ENCODE data around the gene ABAT. TPM values are rescaled to one million over a fixed set of nuclear protein-coding genes. Genes with fewer than 3 reads are reported as not detected.
"Not testable (repeated sequence)": the region's sequence is repeated elsewhere in the genome, so short reads cannot be mapped to it uniquely, and the experiment has no call there.

ABAT gene
- total RNA-seq, 1 donor from 2014 or later, result 24.2 TPM

DNA sequence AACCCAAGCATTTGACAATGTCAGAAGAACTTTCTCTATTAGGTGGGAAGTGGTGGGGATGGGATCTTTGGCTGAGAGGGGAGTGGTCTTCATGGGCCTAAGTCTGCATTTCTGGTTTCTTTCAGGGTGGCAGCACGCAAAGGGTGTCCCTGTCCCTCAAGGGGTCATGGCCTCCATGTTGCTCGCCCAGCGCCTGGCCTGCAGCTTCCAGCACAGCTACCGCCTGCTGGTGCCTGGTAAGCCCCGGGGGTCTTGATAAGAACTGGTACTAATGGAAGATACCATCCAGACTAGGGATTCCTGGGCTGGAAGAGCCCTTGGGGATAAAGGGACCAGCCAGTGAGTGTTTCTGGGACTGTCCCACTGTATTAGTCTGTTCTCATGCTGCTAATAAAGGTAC, 61.2 kb downstream of the ABAT start:
- H3K36me3 Mint-ChIP-seq (ENCODE audit: low read depth), result peaks cover 6% of the 10 kb centered on the region
- intact Hi-C loops (cut with micrococcal nuclease), result no loop called here
- DNase-seq (ENCODE audit: low spot score), result no peak
- peaks cover 7% of the 10 kb centered on the region for H3K9me3 Mint-ChIP-seq
- H3K4me1 Mint-ChIP-seq (ENCODE audit: low read depth), result no peaks in the 10 kb centered on the region
- no peak overlapping the region for H3K27ac Mint-ChIP-seq
- H3K27me3 Mint-ChIP-seq (ENCODE audit: low read depth), result no peaks in the 10 kb centered on the region
- no peak overlapping the region for H3K4me3 Mint-ChIP-seq (ENCODE audit: low read depth)

DNA sequence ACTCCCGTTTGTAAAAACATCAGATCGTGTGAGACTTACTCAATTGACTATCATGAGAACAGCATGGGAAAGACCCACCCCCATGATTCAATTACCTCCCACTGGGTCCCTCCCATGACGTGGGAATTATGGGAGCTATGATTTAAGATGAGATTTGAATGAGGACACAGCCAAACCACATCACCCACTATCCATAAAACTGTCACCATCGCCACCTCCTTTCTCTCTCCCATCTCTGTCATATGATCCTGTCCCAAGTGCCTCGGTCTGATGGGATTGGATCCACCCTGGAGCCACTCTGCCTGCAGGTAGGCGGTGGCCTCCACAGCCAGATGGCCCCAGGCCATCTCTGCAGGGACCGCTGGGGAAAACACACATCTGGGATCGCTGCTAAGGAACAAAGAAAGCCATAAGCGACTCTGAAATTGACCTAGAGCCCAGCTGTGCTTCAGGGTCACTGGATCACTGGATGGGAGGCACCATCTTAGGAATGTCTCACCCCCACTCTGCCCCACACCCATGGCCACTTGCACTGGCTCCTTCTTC, 61.8 kb downstream of the ABAT start:
- peaks cover 7% of the 10 kb centered on the region for H3K9me3 Mint-ChIP-seq
- H3K4me1 Mint-ChIP-seq (ENCODE audit: low read depth), result no peaks in the 10 kb centered on the region
- no peaks in the 10 kb centered on the region for H3K27me3 Mint-ChIP-seq (ENCODE audit: low read depth)
- intact Hi-C loops (cut with micrococcal nuclease), result no loop called here
- H3K36me3 Mint-ChIP-seq (ENCODE audit: low read depth), result peaks cover 6% of the 10 kb centered on the region
- no peak overlapping the region for H3K4me3 Mint-ChIP-seq (ENCODE audit: low read depth)
- no peak overlapping the region for H3K27ac Mint-ChIP-seq
- no peak for DNase-seq (ENCODE audit: low spot score)

DNA sequence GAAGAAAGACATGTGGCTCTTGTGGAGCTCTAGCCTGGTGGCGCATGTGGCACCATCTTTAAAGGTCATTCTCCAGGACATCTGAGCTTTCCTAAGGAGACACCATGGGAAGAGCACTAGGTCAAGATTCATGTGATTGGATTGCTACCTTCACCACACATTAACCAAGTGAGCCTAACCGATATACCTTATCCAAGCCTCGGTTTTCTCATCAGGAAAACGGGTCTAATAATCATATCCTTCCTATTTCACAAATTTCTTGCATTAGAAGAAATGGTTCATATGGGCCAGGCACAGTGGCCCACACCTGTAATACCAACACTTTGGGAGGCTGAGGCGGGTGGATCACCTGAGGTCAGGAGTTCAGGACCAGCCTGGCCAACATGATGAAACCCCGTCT, 64.7 kb downstream of the ABAT start:
- no peak overlapping the region for H3K27ac Mint-ChIP-seq
- peaks cover 1% of the 10 kb centered on the region for H3K36me3 Mint-ChIP-seq (ENCODE audit: low read depth)
- intact Hi-C loops (cut with micrococcal nuclease), result no loop called here
- H3K9me3 Mint-ChIP-seq, result peaks cover under 1% of the 10 kb centered on the region
- H3K4me3 Mint-ChIP-seq (ENCODE audit: low read depth), result no peak overlapping the region
- H3K4me1 Mint-ChIP-seq (ENCODE audit: low read depth), result no peaks in the 10 kb centered on the region
- no peaks in the 10 kb centered on the region for H3K27me3 Mint-ChIP-seq (ENCODE audit: low read depth)
- no peak for DNase-seq (ENCODE audit: low spot score)

DNA sequence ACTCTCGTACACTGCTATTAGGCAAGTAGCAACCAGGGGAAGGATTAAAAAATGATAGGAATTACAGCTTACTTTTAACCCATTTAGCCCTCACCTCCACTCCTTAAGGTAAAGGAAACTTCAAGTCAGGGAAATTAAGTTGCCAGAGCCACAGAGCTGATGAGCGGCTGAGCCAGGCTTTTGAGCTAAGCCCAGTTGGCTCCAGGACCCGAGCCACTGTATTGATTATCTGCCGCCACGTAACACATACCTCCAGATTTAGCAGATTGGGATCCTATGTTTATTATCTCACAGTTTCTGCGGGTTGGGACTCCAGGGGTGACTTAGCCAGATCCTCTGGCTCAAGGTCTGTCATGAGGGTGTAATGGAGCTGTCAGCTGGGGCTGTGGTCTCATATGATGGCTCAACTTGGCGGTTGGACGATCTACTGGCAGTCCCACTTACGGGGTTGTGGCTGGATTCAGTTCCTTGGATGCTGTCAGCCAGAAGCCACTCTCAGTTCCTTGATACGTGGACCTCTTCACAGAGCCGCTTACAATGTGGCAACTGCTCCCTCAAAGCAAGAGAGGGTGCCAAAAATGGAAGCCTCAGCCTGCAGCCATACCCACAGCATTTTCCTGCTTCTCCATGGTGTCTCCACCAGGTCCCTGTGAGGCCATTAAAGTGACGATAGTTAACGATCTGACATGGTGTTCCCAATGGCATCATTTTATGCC, 65.7 kb downstream of the ABAT start:
- no peaks in the 10 kb centered on the region for H3K27me3 Mint-ChIP-seq (ENCODE audit: low read depth)
- no peak overlapping the region for H3K27ac Mint-ChIP-seq
- intact Hi-C loops (cut with micrococcal nuclease), result no loop called here
- no peak for DNase-seq (ENCODE audit: low spot score)
- H3K36me3 Mint-ChIP-seq (ENCODE audit: low read depth), result no peaks in the 10 kb centered on the region
- H3K4me3 Mint-ChIP-seq (ENCODE audit: low read depth), result no peak overlapping the region
- H3K9me3 Mint-ChIP-seq, result no peaks in the 10 kb centered on the region
- no peaks in the 10 kb centered on the region for H3K4me1 Mint-ChIP-seq (ENCODE audit: low read depth)

DNA sequence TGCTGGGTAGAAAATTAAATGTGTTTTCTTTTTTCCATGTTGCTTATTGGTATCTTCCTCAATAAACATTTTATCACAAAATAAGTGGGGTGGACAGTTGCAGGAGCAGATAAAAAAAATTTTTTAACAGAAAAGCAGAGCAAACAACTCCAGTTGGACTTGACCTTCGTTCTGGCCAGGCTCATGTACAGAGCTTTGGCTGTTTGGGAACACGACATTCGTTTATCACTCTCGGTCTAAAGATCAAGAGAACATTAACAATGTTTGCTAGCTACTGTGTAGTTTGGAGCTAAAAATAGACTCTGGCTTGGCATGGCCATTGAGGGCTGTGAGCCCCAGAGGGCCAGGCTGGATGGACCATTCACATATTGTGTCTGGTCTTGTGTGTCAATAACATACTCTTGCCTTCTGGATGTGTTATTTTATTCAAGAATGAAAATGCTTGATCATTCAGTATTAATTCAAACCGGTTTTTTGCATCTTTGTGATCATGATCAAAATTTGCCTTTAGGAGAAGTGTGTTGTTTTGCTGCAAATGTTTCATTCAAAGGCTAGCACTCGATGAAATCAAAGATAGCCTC, 66.4 kb downstream of the ABAT start:
- Mint-ChIP-seq H3K4me1 (ENCODE audit: low read depth) (no peaks in the 10 kb centered on the region), H3K36me3 (ENCODE audit: low read depth) (no peaks in the 10 kb centered on the region), H3K9me3 (no peaks in the 10 kb centered on the region), H3K27me3 (ENCODE audit: low read depth) (no peaks in the 10 kb centered on the region), H3K4me3 (ENCODE audit: low read depth) (no peak overlapping the region), H3K27ac (no peak overlapping the region)
- intact Hi-C loops (cut with micrococcal nuclease), result no loop called here
- DNase-seq (ENCODE audit: low spot score), result no peak

DNA sequence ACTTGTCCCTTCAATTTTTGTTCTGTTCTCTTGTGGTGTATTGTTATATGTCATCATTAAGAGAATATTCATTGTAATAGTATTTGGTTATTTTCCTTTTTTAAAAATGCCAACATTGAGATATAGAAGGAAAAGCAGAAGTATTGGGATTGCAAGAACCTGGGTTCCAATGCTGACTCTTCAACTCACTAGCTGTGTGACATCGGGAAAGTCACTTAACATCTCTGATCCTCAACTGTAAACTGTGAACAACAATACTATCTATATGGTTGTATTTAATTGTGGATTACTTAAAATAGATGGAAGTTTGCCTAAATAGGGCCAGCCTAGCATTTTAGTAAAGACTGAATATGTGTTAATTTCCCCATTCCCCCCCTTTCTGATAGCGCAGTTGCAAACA, 67.2 kb downstream of the ABAT start:
- intact Hi-C loops (cut with micrococcal nuclease), result no loop called here
- Mint-ChIP-seq H3K27me3 (ENCODE audit: low read depth) (no peaks in the 10 kb centered on the region), H3K4me3 (ENCODE audit: low read depth) (no peak overlapping the region), H3K27ac (no peak overlapping the region), H3K36me3 (ENCODE audit: low read depth) (no peaks in the 10 kb centered on the region), H3K4me1 (ENCODE audit: low read depth) (no peaks in the 10 kb centered on the region), H3K9me3 (no peaks in the 10 kb centered on the region)
- DNase-seq (ENCODE audit: low spot score), result no peak

DNA sequence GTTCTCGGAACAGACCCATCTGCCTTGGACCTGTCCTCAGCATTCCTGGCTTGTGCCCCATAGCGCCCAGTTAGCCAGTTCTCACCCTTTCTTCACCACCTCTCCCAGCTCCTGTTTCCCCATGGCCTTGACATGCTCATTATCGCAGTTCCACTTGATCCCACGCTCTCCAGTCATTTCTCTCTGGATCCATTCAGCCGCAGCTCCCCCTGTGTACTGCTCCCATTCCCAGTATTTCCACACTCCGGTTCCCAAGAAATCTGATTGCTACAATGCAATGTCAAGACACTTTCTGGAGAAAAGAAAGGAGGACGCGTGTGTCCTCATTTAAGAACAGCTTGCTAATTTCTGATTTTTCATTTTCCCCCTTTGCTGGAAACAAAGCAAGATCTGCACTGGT, 67.7 kb downstream of the ABAT start:
- intact Hi-C loops (cut with micrococcal nuclease), result no loop called here
- H3K27ac Mint-ChIP-seq, result no peak overlapping the region
- no peaks in the 10 kb centered on the region for H3K27me3 Mint-ChIP-seq (ENCODE audit: low read depth)
- no peaks in the 10 kb centered on the region for H3K9me3 Mint-ChIP-seq
- H3K4me3 Mint-ChIP-seq (ENCODE audit: low read depth), result no peak overlapping the region
- no peaks in the 10 kb centered on the region for H3K36me3 Mint-ChIP-seq (ENCODE audit: low read depth)
- no peak for DNase-seq (ENCODE audit: low spot score)
- no peaks in the 10 kb centered on the region for H3K4me1 Mint-ChIP-seq (ENCODE audit: low read depth)

DNA sequence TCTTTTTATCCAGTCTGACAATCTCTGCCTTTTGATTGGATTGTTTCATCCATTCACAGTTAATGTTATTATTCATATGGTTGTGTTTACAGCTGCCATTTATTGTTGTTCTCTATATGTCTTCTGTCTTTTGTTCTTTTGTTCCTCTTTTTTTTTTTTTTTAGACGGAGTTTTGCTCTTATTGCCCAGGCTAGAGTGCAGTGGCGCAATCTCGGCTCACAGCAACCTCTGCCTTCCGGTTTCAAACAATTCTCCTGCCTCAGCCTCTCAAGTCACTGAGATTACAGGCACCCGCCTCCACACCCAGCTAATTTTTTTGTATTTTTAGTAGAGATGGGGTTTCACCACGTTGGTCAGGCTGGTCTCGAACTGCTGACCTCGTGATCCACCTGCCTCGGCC, 74.5 kb downstream of the ABAT start:
- H3K36me3 Mint-ChIP-seq (ENCODE audit: low read depth); DNase-seq (ENCODE audit: low spot score); H3K27me3 Mint-ChIP-seq (ENCODE audit: low read depth); intact Hi-C loops (cut with micrococcal nuclease); H3K9me3 Mint-ChIP-seq; H3K4me1 Mint-ChIP-seq (ENCODE audit: low read depth); H3K4me3 Mint-ChIP-seq (ENCODE audit: low read depth); H3K27ac Mint-ChIP-seq: not testable (repeated sequence)

DNA sequence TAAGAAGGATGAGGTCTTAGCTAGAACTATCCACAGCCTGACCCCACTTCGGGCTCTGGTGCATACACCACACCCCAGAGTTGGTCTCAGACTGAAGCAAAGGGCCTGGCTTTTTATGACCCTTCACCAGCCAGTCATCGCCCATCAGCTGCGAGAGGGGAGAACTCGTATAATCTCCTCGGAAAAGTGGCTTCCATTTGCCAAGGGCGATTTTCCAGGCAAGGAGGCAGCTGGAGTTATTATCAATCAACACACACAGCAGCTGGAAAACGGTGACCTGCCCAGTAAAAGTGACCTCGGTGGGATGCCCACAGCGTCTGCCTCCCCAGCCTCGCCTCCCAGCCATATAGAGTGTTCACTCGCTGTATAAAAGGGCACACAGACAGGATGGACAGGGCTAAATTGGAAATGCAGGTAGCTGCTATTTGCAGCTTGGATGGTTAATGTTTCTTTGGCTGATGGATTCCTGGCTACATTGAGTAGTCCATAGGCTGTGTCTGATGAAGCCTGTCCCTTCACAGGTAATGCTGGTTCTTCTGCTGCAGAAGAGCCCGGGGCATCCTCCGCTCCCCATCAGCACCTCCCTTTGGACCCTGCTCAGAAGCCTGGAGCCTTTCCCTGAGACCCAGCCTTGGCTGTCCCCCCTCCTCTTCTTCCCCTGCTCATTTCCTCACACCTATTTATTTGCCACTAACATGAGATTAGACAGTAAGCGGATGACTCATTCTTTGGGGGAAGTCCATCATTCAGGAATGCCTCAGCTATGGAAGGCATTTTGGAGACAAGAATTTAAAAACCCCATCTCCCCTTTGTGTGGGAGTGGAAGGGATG, 77.3 kb downstream of the ABAT start:
- Mint-ChIP-seq H3K9me3 (no peaks in the 10 kb centered on the region), H3K27me3 (ENCODE audit: low read depth) (no peaks in the 10 kb centered on the region), H3K36me3 (ENCODE audit: low read depth) (peaks cover 3% of the 10 kb centered on the region), H3K4me3 (ENCODE audit: low read depth) (no peak overlapping the region), H3K4me1 (ENCODE audit: low read depth) (no peaks in the 10 kb centered on the region), H3K27ac (no peak overlapping the region)
- intact Hi-C loops (cut with micrococcal nuclease), result no loop called here
- DNase-seq (ENCODE audit: low spot score), result no peak

DNA sequence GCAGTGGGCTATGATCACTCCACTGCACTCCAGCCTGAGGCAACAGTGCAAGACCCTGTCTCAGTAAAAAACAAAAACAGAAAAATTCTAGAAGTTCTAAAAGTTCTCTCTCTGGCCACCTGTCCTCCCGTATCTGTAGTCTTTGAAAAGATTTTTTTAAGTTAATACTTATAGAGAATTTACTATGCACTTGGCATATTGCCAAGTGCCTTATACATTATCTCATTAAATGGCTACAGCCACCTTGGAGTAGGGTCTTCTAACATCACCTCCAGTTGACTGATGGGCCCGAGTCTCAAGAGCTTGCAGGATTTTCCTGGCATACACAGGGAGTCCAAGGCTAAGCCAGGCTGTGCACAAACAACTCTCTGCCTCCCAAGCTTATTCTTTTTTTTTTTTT, 78.3 kb downstream of the ABAT start:
- Mint-ChIP-seq H3K4me3 (ENCODE audit: low read depth) (no peak overlapping the region), H3K36me3 (ENCODE audit: low read depth) (peaks cover 3% of the 10 kb centered on the region), H3K27me3 (ENCODE audit: low read depth) (no peaks in the 10 kb centered on the region), H3K27ac (no peak overlapping the region), H3K9me3 (no peaks in the 10 kb centered on the region), H3K4me1 (ENCODE audit: low read depth) (no peaks in the 10 kb centered on the region)
- intact Hi-C loops (cut with micrococcal nuclease), result no loop called here
- DNase-seq (ENCODE audit: low spot score), result no peak

DNA sequence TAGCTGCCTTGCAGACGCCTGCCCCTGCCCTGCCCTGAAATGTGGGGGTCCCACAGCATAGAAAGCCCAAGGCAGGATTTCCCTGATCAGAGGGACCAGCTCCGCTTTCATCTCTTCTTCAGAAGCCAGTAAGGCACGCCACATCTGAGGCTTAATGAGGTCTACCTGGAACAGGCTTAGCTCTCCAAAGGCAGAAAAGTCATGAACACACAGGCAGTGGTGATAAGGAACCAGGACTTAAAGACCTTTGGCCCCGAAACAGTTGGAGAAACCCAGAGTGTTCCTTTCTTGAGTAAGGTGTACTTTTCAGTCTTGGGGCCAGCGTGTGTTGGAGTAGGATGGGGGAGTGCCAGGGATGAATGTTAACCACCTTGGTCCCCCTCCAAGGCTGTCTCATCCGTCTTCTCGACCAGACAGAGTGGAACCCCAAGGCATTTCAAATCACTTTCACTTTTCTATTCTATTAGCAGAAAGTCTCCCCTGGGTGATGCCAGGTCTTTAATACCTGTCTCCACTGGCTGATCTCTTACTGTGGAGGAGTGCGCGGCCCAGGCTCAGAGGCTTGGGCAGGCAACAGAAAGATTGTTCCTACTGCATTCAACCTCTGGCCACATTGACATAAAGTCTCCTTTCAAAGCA, 79.1 kb downstream of the ABAT start:
- Mint-ChIP-seq H3K27me3 (ENCODE audit: low read depth) (no peaks in the 10 kb centered on the region), H3K4me1 (ENCODE audit: low read depth) (no peaks in the 10 kb centered on the region), H3K9me3 (no peaks in the 10 kb centered on the region), H3K4me3 (ENCODE audit: low read depth) (no peak overlapping the region), H3K27ac (no peak overlapping the region), H3K36me3 (ENCODE audit: low read depth) (peaks cover 3% of the 10 kb centered on the region)
- intact Hi-C loops (cut with micrococcal nuclease), result no loop called here
- no peak for DNase-seq (ENCODE audit: low spot score)

DNA sequence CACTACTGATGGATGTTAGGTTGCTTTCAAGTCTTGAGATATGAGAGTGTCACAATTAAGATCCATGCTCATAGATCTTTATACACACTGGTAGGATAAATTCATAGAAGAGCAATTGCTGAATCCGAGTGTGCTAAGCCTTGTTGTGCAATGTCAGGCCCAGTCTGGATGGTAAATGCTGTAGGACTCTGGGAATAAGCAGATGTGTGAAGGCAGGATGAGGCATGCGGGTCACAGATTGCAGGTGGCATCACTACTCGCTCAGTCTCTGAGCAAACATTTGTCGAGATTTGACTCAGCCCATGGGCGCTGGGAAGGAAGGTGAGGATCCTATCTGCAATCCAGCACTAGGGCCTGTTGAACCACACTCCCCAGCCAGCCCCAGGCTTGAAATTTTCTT, 82.3 kb downstream of the ABAT start:
- no peaks in the 10 kb centered on the region for H3K27me3 Mint-ChIP-seq (ENCODE audit: low read depth)
- intact Hi-C loops (cut with micrococcal nuclease), result no loop called here
- no peaks in the 10 kb centered on the region for H3K9me3 Mint-ChIP-seq
- peaks cover 3% of the 10 kb centered on the region for H3K36me3 Mint-ChIP-seq (ENCODE audit: low read depth)
- no peak for DNase-seq (ENCODE audit: low spot score)
- no peak overlapping the region for H3K4me3 Mint-ChIP-seq (ENCODE audit: low read depth)
- H3K27ac Mint-ChIP-seq, result no peak overlapping the region
- H3K4me1 Mint-ChIP-seq (ENCODE audit: low read depth), result no peaks in the 10 kb centered on the region

DNA sequence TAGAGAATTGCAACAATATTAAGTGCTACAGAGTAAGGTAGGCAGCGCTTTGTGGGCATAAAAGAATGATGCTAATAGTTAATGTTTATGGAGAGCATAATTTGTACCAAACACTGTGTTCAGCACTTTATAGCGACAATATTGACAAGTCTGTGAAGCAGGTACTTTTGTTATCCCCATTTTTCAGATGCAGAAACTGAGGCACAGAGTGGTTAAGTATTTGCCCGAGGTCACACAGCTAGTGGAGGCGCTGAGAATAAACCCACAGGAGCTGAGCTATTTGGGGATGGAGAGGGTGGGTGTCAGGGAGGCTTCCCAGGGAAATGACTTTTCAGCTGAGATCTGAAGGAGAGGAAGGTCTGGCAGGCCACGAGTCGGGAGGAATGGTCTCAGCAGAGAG, 83.6 kb downstream of the ABAT start:
- no peaks in the 10 kb centered on the region for H3K27me3 Mint-ChIP-seq (ENCODE audit: low read depth)
- H3K27ac Mint-ChIP-seq, result no peak overlapping the region
- H3K9me3 Mint-ChIP-seq, result no peaks in the 10 kb centered on the region
- peaks cover 3% of the 10 kb centered on the region for H3K36me3 Mint-ChIP-seq (ENCODE audit: low read depth)
- no peaks in the 10 kb centered on the region for H3K4me1 Mint-ChIP-seq (ENCODE audit: low read depth)
- intact Hi-C loops (cut with micrococcal nuclease), result no loop called here
- no peak overlapping the region for H3K4me3 Mint-ChIP-seq (ENCODE audit: low read depth)
- DNase-seq (ENCODE audit: low spot score), result no peak

Measured in activated T-helper 2 cell treated with anti-CD3 and anti-CD28 coated beads, Interferon-gamma antibody, Interleukin-2, Interleukin-4, amounts not matched to agents 10 μg/mL and 5 μg/mL and 100 μg/mL, durations not matched to agents 14 hours and 24 hours and 36 hours (primary cell).